Measurements from ENCODE around the gene OR2AJ1.
A peak's percentile ranks its signal among the peaks of the same experiment; 100 is the strongest.
"Not testable (repeated sequence)": the region's sequence is repeated elsewhere in the genome, so short reads cannot be mapped to it uniquely, and the experiment has no call there.

Gene OR2AJ1

GRCh38 chr1:247924868-247925267 lies at the start of gene OR2AJ1:
TSS of gene OR2AJ1 (plus strand) at chr1:247924889. CDS start at chr1:247933769, 8,880 bp downstream.
- DNase-seq (ENCODE audit: low spot score) = peak; percentile 17

- DNase-seq (ENCODE audit: low spot score) = no peak
Observed at GRCh38 chr1:247883346-247883745, 41.3 kb upstream of the OR2AJ1 start.

- no peak for DNase-seq (ENCODE audit: low spot score)
Observed at GRCh38 chr1:247884797-247885413, 39.8 kb upstream of the OR2AJ1 start.

GRCh38 chr1:247895163-247895637 lies 29.5 kb upstream of the OR2AJ1 start, which contains the start of gene OR2W3:
TSS of gene OR2W3 (plus strand) at chr1:247895587. CDS start at chr1:247895587, 0 bp downstream.
- DNase-seq (ENCODE audit: low spot score) = no peak

- DNase-seq (ENCODE audit: low spot score) = no peak
Observed at GRCh38 chr1:247895976-247896375, 28.7 kb upstream of the OR2AJ1 start.

- DNase-seq (ENCODE audit: low spot score) = no peak
Observed at GRCh38 chr1:247904122-247904521, 20.6 kb upstream of the OR2AJ1 start.

- no peak for DNase-seq (ENCODE audit: low spot score)
Observed at GRCh38 chr1:247905181-247905580, 19.5 kb upstream of the OR2AJ1 start.

- DNase-seq (ENCODE audit: low spot score) = no peak
Observed at GRCh38 chr1:247905910-247906503, 18.7 kb upstream of the OR2AJ1 start.

- peak; percentile 78 for DNase-seq (ENCODE audit: low spot score)
Observed at GRCh38 chr1:247906504-247907047, 18.1 kb upstream of the OR2AJ1 start.

GRCh38 chr1:247908766-247909165 lies 15.9 kb upstream of the OR2AJ1 start:
- no peak for DNase-seq (ENCODE audit: low spot score)

- DNase-seq (ENCODE audit: low spot score) = no peak
Observed at GRCh38 chr1:247913786-247914185, 10.9 kb upstream of the OR2AJ1 start.

GRCh38 chr1:247914941-247915662 lies 9.6 kb upstream of the OR2AJ1 start:
- DNase-seq (ENCODE audit: low spot score) = no peak

GRCh38 chr1:247919952-247920351 lies 4.7 kb upstream of the OR2AJ1 start, which contains the start of gene OR2T8:
TSS of gene OR2T8 (plus strand) at chr1:247920252. CDS start at chr1:247921018, 766 bp downstream.
- no peak for DNase-seq (ENCODE audit: low spot score)

- DNase-seq (ENCODE audit: low spot score) = no peak
Observed at GRCh38 chr1:247923941-247924340, 748 bp upstream of the OR2AJ1 start.

GRCh38 chr1:247933989-247934388 lies 9.3 kb downstream of the OR2AJ1 start:
- no peak for DNase-seq (ENCODE audit: low spot score)

- no peak for DNase-seq (ENCODE audit: low spot score)
Observed at GRCh38 chr1:247935781-247936180, 11.1 kb downstream of the OR2AJ1 start.

- no peak for DNase-seq (ENCODE audit: low spot score)
Observed at GRCh38 chr1:247936415-247936814, 11.7 kb downstream of the OR2AJ1 start.

GRCh38 chr1:247936965-247937734 lies 12.5 kb downstream of the OR2AJ1 start:
- DNase-seq (ENCODE audit: low spot score) = not testable (repeated sequence)

GRCh38 chr1:247942624-247943023 lies 17.9 kb downstream of the OR2AJ1 start:
- no peak for DNase-seq (ENCODE audit: low spot score)

- DNase-seq (ENCODE audit: low spot score) = no peak
Observed at GRCh38 chr1:247948558-247948957, 23.9 kb downstream of the OR2AJ1 start, which contains the start of gene OR2L8. TSS of gene OR2L8 (plus strand) at chr1:247948858. CDS start at chr1:247948858, 0 bp downstream.

- DNase-seq (ENCODE audit: low spot score) = no peak
Observed at GRCh38 chr1:247953408-247953807, 28.7 kb downstream of the OR2AJ1 start.

GRCh38 chr1:247961791-247962190 lies 37.1 kb downstream of the OR2AJ1 start:
- DNase-seq (ENCODE audit: low spot score) = no peak

Data from hepatic stellate cell (primary cell).